Left ventricle myocardium inferior (tissue), 1 donor: ENCODE data around the gene OR8B8. TPM values are rescaled to one million over a fixed set of nuclear protein-coding genes. Genes with fewer than 3 reads are reported as not detected.

Source experiments
- DNase-seq: peaks from one replicate; pipeline ENCODE4 v3.0.0-alpha.2; 2020
- H3K27ac ChIP-seq: fragments of 200-600 bp; replicated peaks from 2 replicates; pipeline ENCODE4 v1.8.0; 2021
- H3K27me3 ChIP-seq: fragments of 200-600 bp; 2 replicates; pipeline ENCODE4 v1.8.0; 2021; ENCODE audit warnings: low read depth
- H3K36me3 ChIP-seq: fragments of 200-600 bp; 2 replicates; pipeline ENCODE4 v1.8.0; 2021
- H3K4me1 ChIP-seq: fragments of 200-600 bp; 2 replicates; pipeline ENCODE4 v1.8.0; 2021
- H3K4me3 ChIP-seq: fragments of 200-600 bp; 2 replicates; pipeline ENCODE4 v1.8.0; 2021; ENCODE audit warnings: mild to moderate bottlenecking, moderate library complexity
- H3K9me3 ChIP-seq: fragments of 200-600 bp; replicated peaks from 2 replicates; pipeline ENCODE4 v1.8.0; 2021
- CTCF ChIP-seq: fragments of 200-600 bp; IDR thresholded peaks from 2 replicates; pipeline ENCODE4 v1.8.0; 2021; ENCODE audit warnings: antibody characterized with exemption, mild to moderate bottlenecking, borderline replicate concordance
- intact Hi-C: fragments of 100-400 bp; cut with micrococcal nuclease; formaldehyde crosslinking; loops from one replicate; pipeline ENCODE4 v1.11.0; 2022
- total RNA-seq: library from RNA; stranded (reverse); fragmentation: NEBNext Ultra II Directional; extraction: Animal tissue kit (Norgen Biotek cat#: 25700); gene quantifications from one replicate; pipeline ENCODE4 v1.2.1, GENCODE V29; 2021
- donor health status: DM: no; HTN: yes; CAD: no; lungs with severe emphysema.

Gene OR8B8
- total RNA-seq, 1 donor from 2014 or later = not detected

- H3K4me3 ChIP-seq = peak overlapping the region; percentile 15
- intact Hi-C loops = no loop called here
- H3K4me1 ChIP-seq = peaks cover 21% of the 10 kb centered on the region
- peak; percentile 12 for TF ChIP-seq CTCF
- no peaks in the 10 kb centered on the region for H3K36me3 ChIP-seq
- DNase-seq = no peak
- no peaks in the 10 kb centered on the region for H3K27me3 ChIP-seq
- H3K9me3 ChIP-seq = no peaks in the 10 kb centered on the region
- H3K27ac ChIP-seq = peak overlapping the region; percentile 33
Measured at GRCh38 chr11:124470561-124471227, 25.2 kb upstream of the OR8B8 start.

- H3K4me1 ChIP-seq = peaks cover 17% of the 10 kb centered on the region
- H3K27ac ChIP-seq = no peak overlapping the region
- H3K36me3 ChIP-seq = no peaks in the 10 kb centered on the region
- no peak for DNase-seq
- TF ChIP-seq CTCF = no peak
- intact Hi-C loops = no loop called here
- no peaks in the 10 kb centered on the region for H3K9me3 ChIP-seq
- no peak overlapping the region for H3K4me3 ChIP-seq
- no peaks in the 10 kb centered on the region for H3K27me3 ChIP-seq
Measured at GRCh38 chr11:124467381-124467927, 22.0 kb upstream of the OR8B8 start.

GRCh38 chr11:124465368-124465767 is 19.9 kb upstream of the OR8B8 start:
- Histone ChIP-seq H3K27ac (no peak overlapping the region), H3K36me3 (no peaks in the 10 kb centered on the region), H3K4me3 (no peak overlapping the region), H3K27me3 (no peaks in the 10 kb centered on the region), H3K9me3 (no peaks in the 10 kb centered on the region), H3K4me1 (peaks cover 3% of the 10 kb centered on the region)
- TF ChIP-seq CTCF = no peak
- intact Hi-C loops = no loop called here
- no peak for DNase-seq

- Histone ChIP-seq H3K27ac (no peak overlapping the region), H3K4me1 (no peaks in the 10 kb centered on the region), H3K27me3 (no peaks in the 10 kb centered on the region), H3K36me3 (no peaks in the 10 kb centered on the region), H3K9me3 (no peaks in the 10 kb centered on the region), H3K4me3 (no peak overlapping the region)
- no peak for TF ChIP-seq CTCF
- DNase-seq = no peak
- intact Hi-C loops = no loop called here
Measured at GRCh38 chr11:124463990-124464389, 18.5 kb upstream of the OR8B8 start.

GRCh38 chr11:124463324-124463723 is 17.8 kb upstream of the OR8B8 start:
- Histone ChIP-seq H3K27ac (no peak overlapping the region), H3K36me3 (no peaks in the 10 kb centered on the region), H3K9me3 (no peaks in the 10 kb centered on the region), H3K27me3 (no peaks in the 10 kb centered on the region), H3K4me1 (no peaks in the 10 kb centered on the region), H3K4me3 (no peak overlapping the region)
- no peak for DNase-seq
- no peak for TF ChIP-seq CTCF
- intact Hi-C loops = no loop called here
